GM12873 (cell line): Measurements from ENCODE around the gene CSRP1.

Experiments
- TF ChIP-seq, protein P1 (sequence below): IDR thresholded peaks from 2 replicates; pipeline ENCODE4 v1.5.1; 2012; ENCODE audit warnings: low read depth, mild to moderate bottlenecking, moderate library complexity, low read length, control low read depth; ENCODE audit not compliant: insufficient read depth; ENCODE audit errors: missing control alignments

The CSRP1 gene

DNA sequence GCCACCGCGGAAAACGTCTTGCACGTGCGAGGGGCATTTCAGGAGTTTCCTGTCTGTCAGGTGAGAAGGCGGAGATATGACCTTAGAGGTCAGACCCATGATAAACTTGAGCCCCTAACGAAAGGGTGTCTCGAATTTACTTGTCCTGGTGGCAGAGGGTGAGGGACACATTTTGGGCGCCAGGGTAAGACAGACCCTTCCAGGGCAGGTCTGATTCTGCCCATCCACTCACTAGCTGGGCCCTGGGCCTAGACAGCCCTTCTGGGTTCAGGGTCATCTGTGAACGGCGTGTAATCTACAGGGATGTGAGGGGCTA lies 395 bp upstream of the CSRP1 start:
- TF ChIP-seq, protein P1, sequence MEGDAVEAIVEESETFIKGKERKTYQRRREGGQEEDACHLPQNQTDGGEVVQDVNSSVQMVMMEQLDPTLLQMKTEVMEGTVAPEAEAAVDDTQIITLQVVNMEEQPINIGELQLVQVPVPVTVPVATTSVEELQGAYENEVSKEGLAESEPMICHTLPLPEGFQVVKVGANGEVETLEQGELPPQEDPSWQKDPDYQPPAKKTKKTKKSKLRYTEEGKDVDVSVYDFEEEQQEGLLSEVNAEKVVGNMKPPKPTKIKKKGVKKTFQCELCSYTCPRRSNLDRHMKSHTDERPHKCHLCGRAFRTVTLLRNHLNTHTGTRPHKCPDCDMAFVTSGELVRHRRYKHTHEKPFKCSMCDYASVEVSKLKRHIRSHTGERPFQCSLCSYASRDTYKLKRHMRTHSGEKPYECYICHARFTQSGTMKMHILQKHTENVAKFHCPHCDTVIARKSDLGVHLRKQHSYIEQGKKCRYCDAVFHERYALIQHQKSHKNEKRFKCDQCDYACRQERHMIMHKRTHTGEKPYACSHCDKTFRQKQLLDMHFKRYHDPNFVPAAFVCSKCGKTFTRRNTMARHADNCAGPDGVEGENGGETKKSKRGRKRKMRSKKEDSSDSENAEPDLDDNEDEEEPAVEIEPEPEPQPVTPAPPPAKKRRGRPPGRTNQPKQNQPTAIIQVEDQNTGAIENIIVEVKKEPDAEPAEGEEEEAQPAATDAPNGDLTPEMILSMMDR, result no peak

DNA sequence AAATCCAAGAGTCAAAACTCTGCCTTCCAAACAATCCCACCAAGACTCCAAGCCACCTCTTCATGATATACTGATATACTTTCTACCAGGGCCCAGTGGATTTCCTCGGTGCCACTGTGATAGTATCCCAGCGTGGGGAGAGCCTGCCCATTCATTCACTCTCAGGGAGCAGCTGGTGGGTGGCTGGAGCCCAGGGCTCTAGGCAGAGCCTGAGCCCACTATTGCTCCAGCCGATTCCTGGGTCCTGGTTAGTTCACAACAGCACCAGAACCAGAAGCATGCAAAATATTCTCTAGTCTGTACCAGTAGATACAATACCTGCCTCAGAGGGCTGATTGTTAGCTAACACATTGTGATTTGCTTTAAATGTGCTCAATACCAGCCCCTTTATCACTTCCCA lies 831 bp downstream of the CSRP1 start:
- TF ChIP-seq, protein P1, result no peak

DNA sequence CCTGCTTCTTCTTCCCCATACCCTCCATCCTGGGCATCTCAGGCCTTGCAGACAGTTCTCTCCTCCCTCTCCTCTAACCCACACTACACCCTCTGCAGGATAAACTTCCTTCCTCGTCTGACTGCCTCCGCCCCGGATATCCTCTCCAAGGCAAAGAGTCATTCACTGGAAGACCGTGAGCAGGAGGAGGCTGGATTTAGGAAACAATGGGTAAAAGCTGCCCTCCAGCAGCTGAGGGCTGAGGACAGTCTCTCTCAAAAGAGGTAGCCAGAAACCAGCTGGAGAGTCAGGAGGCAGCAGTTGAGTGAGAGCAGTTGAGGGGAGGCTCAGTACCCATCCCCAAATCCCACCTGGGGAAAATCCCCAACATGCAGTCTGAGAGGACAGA lies 1.4 kb downstream of the CSRP1 start:
- TF ChIP-seq, protein P1, result no peak

DNA sequence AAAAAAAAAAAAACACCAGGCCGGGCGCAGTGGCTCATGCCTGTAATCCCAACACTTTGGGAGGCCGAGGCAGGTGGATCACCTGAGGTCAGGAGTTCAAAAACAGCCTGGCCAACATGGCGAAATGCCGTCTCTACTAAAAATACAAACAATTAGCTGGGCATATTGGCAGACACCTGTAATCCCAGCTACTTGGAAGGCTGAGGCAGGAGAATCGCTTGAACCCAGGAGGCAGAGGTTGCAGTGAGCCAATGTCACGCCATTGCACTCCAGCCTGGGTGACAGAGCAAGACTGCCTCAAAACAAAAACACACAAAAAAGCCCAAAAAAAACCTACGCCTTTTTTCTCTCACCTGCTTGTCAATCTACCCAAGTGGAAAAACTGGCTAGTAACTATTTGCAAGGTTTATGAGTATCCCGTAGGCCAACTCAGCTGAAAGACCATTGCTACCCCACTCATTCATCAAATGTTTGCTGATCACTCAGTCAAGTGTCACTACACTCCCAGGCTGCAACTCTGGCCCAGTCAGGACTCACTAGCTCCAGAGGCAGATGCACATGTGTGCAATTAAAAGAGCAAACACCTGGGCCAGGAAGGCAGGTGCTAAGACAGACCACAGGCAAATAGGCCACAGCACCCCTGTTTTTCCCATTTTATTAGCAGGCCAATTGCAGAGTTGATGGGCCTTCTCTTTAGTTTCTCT lies 2.0 kb downstream of the CSRP1 start:
- TF ChIP-seq, protein P1, result no peak

DNA sequence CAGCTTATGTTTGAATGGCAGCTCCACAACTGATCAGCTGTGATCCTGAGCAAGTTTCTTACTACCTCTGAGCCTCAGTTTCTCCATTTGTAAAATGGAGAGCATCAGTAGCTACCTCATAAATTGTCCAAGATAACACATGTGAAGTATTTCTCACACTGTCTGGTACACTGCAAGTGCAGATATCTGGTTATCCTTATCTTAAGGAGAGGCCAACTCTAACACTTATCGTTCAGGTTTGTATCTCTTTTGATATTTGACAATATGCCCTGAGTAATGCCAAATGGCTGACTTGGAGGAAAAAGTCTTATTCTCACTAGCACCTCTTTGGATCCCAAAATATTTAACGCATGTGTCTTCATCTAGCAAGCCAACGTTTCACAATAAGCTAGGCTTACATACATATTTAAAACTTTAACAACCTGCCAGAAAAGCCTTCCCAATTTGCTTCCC lies 2.7 kb downstream of the CSRP1 start:
- TF ChIP-seq, protein P1, result no peak

DNA sequence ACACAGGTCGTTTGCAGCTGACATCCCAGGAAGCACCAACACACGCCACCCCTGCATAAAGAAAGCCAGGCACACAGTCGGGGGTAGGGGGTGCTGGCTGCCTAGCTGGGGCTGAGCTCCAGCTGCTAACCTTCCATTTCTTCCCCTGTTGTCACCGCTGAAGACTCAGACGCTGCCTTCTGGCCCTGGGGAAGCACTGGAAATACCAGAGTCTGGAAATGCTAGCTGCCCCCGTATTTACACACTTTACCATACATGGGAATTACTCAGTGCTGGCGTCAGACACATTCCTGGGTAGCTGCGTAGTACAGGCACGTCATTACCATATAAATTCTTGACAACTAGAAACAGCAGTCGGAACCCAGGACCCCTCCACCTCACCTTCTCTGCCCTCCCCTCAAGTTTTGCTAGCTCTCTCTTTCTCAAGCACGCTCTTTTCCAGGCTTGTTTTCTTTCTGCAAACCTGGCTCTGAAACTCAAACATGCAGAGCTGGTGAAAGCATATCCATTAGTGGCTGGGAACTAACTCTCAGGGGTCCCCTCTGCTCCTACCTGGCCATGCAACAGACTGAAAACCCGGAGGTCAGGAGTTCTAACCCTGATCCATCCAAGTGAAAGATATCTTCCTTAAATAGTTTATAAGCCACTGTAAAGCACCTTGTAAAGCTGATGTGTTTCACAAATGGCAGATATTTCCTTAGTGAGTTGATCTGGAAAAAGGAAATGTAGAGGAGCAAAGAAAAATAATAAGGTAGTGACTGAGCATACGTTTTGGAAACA lies 3.3 kb downstream of the CSRP1 start:
- TF ChIP-seq, protein P1, result no peak

DNA sequence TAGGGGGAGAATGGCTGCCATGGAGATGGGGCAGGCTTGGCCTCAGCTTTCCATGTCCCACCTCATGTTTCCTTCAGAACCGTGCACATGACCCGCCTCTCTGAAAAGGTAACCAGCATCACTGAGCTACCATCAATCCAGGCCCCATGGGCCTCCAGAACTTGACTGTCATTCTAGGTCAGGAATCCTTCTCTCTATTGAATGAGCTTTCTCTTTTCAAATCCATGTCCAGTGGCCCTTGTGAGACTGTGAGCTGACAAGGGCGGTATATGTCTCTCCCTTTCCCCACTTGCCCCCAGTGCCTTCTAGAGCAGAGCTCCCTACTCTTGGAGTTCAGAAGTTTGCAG lies 4.4 kb downstream of the CSRP1 start:
- TF ChIP-seq, protein P1, result no peak
